OCI-LY7 (cell line): ENCODE data around the gene LYPD1.

ENCODE experiments used
- EZH2phosphoT487 ChIP-seq: fragments of 200-600 bp; sonication (generic); IDR thresholded peaks from 2 replicates; pipeline ENCODE4 v1.6.1; 2018; ENCODE audit warnings: low read depth, borderline replicate concordance, mild to moderate bottlenecking, mixed run types, antibody characterized with exemption, low read length, moderate library complexity, mixed read lengths
- TF ChIP-seq, protein P1 (sequence below): fragments of 200-600 bp; sonication (generic); conservative IDR thresholded peaks from 2 replicates; pipeline ENCODE4 v1.5.1; 2014; ENCODE audit warnings: mild to moderate bottlenecking, antibody characterized with exemption, low read length, moderate library complexity, mixed read lengths

GRCh38 chr2:132671151-132671835 is 1.3 kb upstream of the LYPD1 start:
- TF ChIP-seq, protein P1, sequence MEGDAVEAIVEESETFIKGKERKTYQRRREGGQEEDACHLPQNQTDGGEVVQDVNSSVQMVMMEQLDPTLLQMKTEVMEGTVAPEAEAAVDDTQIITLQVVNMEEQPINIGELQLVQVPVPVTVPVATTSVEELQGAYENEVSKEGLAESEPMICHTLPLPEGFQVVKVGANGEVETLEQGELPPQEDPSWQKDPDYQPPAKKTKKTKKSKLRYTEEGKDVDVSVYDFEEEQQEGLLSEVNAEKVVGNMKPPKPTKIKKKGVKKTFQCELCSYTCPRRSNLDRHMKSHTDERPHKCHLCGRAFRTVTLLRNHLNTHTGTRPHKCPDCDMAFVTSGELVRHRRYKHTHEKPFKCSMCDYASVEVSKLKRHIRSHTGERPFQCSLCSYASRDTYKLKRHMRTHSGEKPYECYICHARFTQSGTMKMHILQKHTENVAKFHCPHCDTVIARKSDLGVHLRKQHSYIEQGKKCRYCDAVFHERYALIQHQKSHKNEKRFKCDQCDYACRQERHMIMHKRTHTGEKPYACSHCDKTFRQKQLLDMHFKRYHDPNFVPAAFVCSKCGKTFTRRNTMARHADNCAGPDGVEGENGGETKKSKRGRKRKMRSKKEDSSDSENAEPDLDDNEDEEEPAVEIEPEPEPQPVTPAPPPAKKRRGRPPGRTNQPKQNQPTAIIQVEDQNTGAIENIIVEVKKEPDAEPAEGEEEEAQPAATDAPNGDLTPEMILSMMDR: no peak
- no peak for TF ChIP-seq EZH2phosphoT487
